Upper lobe of left lung (tissue), 4 donors: Measurements from ENCODE around the gene PRDX1.

Experiments
- POLR2A ChIP-seq, 4 donors: fragments of 450-650 bp; IDR thresholded peaks; one replicate each; pipeline ENCODE4 v1.5.1; 2016 to 2017; ENCODE audit warnings: antibody characterized with exemption in 4 of 4, mild to moderate bottlenecking in 2 of 4
- POLR2AphosphoS5 ChIP-seq, 2 donors: sonication (generic); formaldehyde crosslinking; IDR thresholded peaks; one replicate each; pipeline ENCODE4 v1.5.1; 2017; ENCODE audit warnings: antibody characterized with exemption in 2 of 2
- TF ChIP-seq, protein P1 (sequence below), 6 experiments: fragments of 450-650 bp in 4 of 6; fragments of 200-600 bp in 2 of 6; sonication (generic) in 2 of 6; IDR thresholded peaks; one replicate each; pipeline ENCODE4 v1.5.1; 2016 to 2019; ENCODE audit warnings: antibody characterized with exemption in 6 of 6

- TF ChIP-seq, protein P1, sequence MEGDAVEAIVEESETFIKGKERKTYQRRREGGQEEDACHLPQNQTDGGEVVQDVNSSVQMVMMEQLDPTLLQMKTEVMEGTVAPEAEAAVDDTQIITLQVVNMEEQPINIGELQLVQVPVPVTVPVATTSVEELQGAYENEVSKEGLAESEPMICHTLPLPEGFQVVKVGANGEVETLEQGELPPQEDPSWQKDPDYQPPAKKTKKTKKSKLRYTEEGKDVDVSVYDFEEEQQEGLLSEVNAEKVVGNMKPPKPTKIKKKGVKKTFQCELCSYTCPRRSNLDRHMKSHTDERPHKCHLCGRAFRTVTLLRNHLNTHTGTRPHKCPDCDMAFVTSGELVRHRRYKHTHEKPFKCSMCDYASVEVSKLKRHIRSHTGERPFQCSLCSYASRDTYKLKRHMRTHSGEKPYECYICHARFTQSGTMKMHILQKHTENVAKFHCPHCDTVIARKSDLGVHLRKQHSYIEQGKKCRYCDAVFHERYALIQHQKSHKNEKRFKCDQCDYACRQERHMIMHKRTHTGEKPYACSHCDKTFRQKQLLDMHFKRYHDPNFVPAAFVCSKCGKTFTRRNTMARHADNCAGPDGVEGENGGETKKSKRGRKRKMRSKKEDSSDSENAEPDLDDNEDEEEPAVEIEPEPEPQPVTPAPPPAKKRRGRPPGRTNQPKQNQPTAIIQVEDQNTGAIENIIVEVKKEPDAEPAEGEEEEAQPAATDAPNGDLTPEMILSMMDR (IDR thresholded peaks at IDR 0.05) = peak in 2 of 6 experiments; percentile 23 to 29
- TF ChIP-seq POLR2AphosphoS5 (IDR thresholded peaks at IDR 0.05) = peak; percentile 77 to 82
- peak in 3 of 4 donors; percentile 23 to 77 (median 64) for TF ChIP-seq POLR2A (IDR thresholded peaks at IDR 0.05)
Measured at GRCh38 chr1:45550401-45551351, 29.0 kb upstream of the PRDX1 start, which contains the start of gene AKR1A1.
